Heart right ventricle (tissue), 16 donors: ENCODE data around the gene COL23A1. TPM values are rescaled to one million over a fixed set of nuclear protein-coding genes. Genes with fewer than 3 reads are reported as not detected.

ENCODE experiments used
- ATAC-seq, 8 donors: fragments of 200-7000 bp; cut with Tn5 transposase; one replicate each; pipeline ENCODE4 v1.9.1; 2020; ENCODE audit warnings: mild to moderate bottlenecking in 8 of 8, moderate library complexity in 8 of 8, moderate number of reproducible peaks in 1 of 8
- DNase-seq, 2 donors: peaks; one replicate each; pipeline ENCODE4 v3.0.0-alpha.2; 2020
- H3K27ac ChIP-seq, 10 donors: fragments of 200-600 bp; sonication (generic) in 2 of 10; one replicate each; pipeline versions ENCODE4 v1.5.0 to v1.8.0; 2020 to 2022; ENCODE audit warnings: mild to moderate bottlenecking in 3 of 10
- H3K27me3 ChIP-seq, 7 donors: fragments of 200-600 bp; one replicate each; pipeline ENCODE4 v1.8.0; 2021 to 2022; ENCODE audit warnings: mild to moderate bottlenecking in 2 of 7
- H3K36me3 ChIP-seq, 9 donors: fragments of 200-600 bp; sonication (generic) in 1 of 9; one replicate each; pipeline versions ENCODE4 v1.5.0 to v1.8.0; 2020 to 2022; ENCODE audit warnings: mild to moderate bottlenecking in 2 of 9
- H3K4me1 ChIP-seq, 9 donors: fragments of 200-600 bp; sonication (generic) in 1 of 9; one replicate each; pipeline versions ENCODE4 v1.5.0 to v1.8.0; 2020 to 2022; ENCODE audit warnings: mild to moderate bottlenecking in 4 of 9
- H3K4me3 ChIP-seq, 10 donors: fragments of 200-600 bp; sonication (generic) in 2 of 10; one replicate each; pipeline versions ENCODE4 v1.5.0 to v1.8.0; 2020 to 2022; ENCODE audit warnings: mild to moderate bottlenecking in 7 of 10, moderate library complexity in 2 of 10
- H3K9me3 ChIP-seq, 11 donors: fragments of 200-600 bp in 10 of 11; sonication (generic) in 2 of 11; one replicate each; pipeline versions ENCODE4 v1.5.0 to v1.8.0; 2013 to 2022; ENCODE audit warnings: mild to moderate bottlenecking in 2 of 11, control low read depth in 1 of 11, moderate library complexity in 1 of 11
- CTCF ChIP-seq, 9 donors: fragments of 200-600 bp; sonication (generic) in 2 of 9; IDR thresholded peaks; one replicate each; pipeline versions ENCODE4 v1.5.0 to v1.8.0; 2021 to 2022; ENCODE audit warnings: antibody characterized with exemption in 9 of 9, mild to moderate bottlenecking in 5 of 9, moderate library complexity in 1 of 9
- WGBS, 2 donors: extraction: QIAGEN DNeasy Blood & Tissue Kit; methylation state at CpG; one replicate each; pipeline ENCODE4 v1.1.7; 2013; ENCODE audit warnings: inconsistent platforms in 1 of 2; 5-methylcytosine and 5-hydroxymethylcytosine counted together
- intact Hi-C, 10 donors: fragments of 100-400 bp; cut with DNase I; formaldehyde crosslinking; loops; one replicate each; pipeline versions ENCODE4 v1.11.1 to v1.14.2; 2022
- polyA plus RNA-seq, 2 donors: library from polyadenylated mRNA; stranded (reverse); fragments of 200-250 nt; gene quantifications; one replicate each; pipeline ENCODE4 v1.2.3, GENCODE V29; 2013
- total RNA-seq, 10 donors: library from RNA; stranded (reverse); fragmentation: NEBNext Ultra II Directional in 3 of 10; extraction: Animal tissue kit (Norgen Biotek cat#: 25700) in 3 of 10; gene quantifications; one replicate each; pipeline versions ENCODE4 v1.2.1 to v1.2.4, GENCODE V29; 2021 to 2023
- donor health status: Arrhythmogenic right ventricular cardiomyopathy.
- donor health status: ischemic (EF 13 %, LVEDD 7.1; RV severe dilation, severe dysfunction).
- donor health status: healthy with polysubstance abuse.
- donor health status: DM: no; HTN: yes; CAD: no.
- donor health status: DM: no; HTN: no; CAD: no.
- donor health status: ischemic (EF 25% LVEDD 6.9; RV normal size, moderate dysfunction).
- donor health status: ischemic (EF 25% LVEDD 5.7; RV mildly dilated, moderate dysfunction).
- donor health status: healthy.
- donor health status: DM: yes; HTN: yes; CAD: no.
- donor health status: Ischemic cardiomyopathy.
- donor health status: ischemic (EF 35%, LVEDD 5.7; RV mildly dilated, moderate dysfunction).
- donor health status: nonischemic (EF 11% LVEDD 7.7; RV severe dilation, severe dysfunction).
- donor health status: DM: yes; HTN: yes; CAD: no.
- donor health status: PGD.
- donor health status: ischemic (EF 29% LVEDD 5.4; RV normal size, mild dysfunction).
- donor health status: nonischemic (EF 23%, LVEDD 6.1; RV moderate dilation, normal function).

Gene COL23A1
- total and polyA plus RNA-seq, 12 donors = 8.9 to 29.0 (median 16.2) TPM

GRCh38 chr5:178577376-178577839 lies 12.8 kb downstream of the COL23A1 start:
- Histone ChIP-seq H3K4me3 (peak overlapping the region in 7 of 10 donors; percentile 21 to 48 (median 41)), H3K9me3 (peaks cover 0 to 7% (median 0%) of the 10 kb centered on the region in 11 donors), H3K4me1 (peaks cover 0 to 5% (median 0%) of the 10 kb centered on the region in 9 donors), H3K27ac (peak overlapping the region in 2 of 10 donors; percentile 1 to 33), H3K27me3 (peaks cover 8 to 41% (median 29%) of the 10 kb centered on the region in 7 donors), H3K36me3 (no peaks in the 10 kb centered on the region)
- no peak for TF ChIP-seq CTCF (IDR thresholded peaks at IDR 0.05)
- ATAC-seq = peak in 3 of 8 donors; percentile 33 to 57 (median 42)
- DNase-seq = no peak
- intact Hi-C loops = no loop called here
- WGBS, 2 donors = 35 to 51% methylated on average over 31 of the region's 31 CpGs

GRCh38 chr5:178576591-178577351 lies 13.4 kb downstream of the COL23A1 start:
- H3K4me3 ChIP-seq = peak overlapping the region in 9 of 10 donors; percentile 21 to 48 (median 40)
- DNase-seq = peak in 1 of 2 donors; percentile 34
- TF ChIP-seq CTCF (IDR thresholded peaks at IDR 0.05) = no peak
- peak overlapping the region in 4 of 10 donors; percentile 1 to 35 (median 34) for H3K27ac ChIP-seq
- peaks cover 0 to 8% (median 0%) of the 10 kb centered on the region in 11 donors for H3K9me3 ChIP-seq
- intact Hi-C loops = no loop called here
- H3K4me1 ChIP-seq = peaks cover 0 to 5% (median 0%) of the 10 kb centered on the region in 9 donors
- H3K27me3 ChIP-seq = peaks cover 8 to 41% (median 29%) of the 10 kb centered on the region in 7 donors
- H3K36me3 ChIP-seq = no peaks in the 10 kb centered on the region
- peak in 7 of 8 donors; percentile 40 to 69 (median 50) for ATAC-seq
- WGBS, 2 donors = 5 to 6% methylated on average over 65 to 92 of the region's 92 CpGs

GRCh38 chr5:178573216-178573615 lies 17.0 kb downstream of the COL23A1 start:
- no peak for TF ChIP-seq CTCF (IDR thresholded peaks at IDR 0.05)
- peak; percentile 32 to 66 for DNase-seq
- whole genome bisulfite sequencing, 2 donors = 59 to 68% methylated on average over 7 of the region's 7 CpGs
- Histone ChIP-seq H3K4me3 (no peak overlapping the region), H3K36me3 (no peaks in the 10 kb centered on the region), H3K4me1 (peaks cover 0 to 5% (median 0%) of the 10 kb centered on the region in 9 donors), H3K27me3 (peaks cover 8 to 34% (median 27%) of the 10 kb centered on the region in 7 donors), H3K27ac (no peak overlapping the region), H3K9me3 (peaks cover 0 to 8% (median 0%) of the 10 kb centered on the region in 11 donors)
- peak in 6 of 8 donors; percentile 56 to 96 (median 89) for ATAC-seq
- intact Hi-C loops = no loop called here

- peaks cover 8 to 30% (median 21%) of the 10 kb centered on the region in 7 donors for H3K27me3 ChIP-seq
Measured at GRCh38 chr5:178572617-178573016, 17.6 kb downstream of the COL23A1 start.

More at GRCh38 chr5:178572617-178573016, 17.6 kb downstream of the COL23A1 start:
- TF ChIP-seq CTCF (IDR thresholded peaks at IDR 0.05) = no peak
- Histone ChIP-seq H3K36me3 (no peaks in the 10 kb centered on the region), H3K27ac (no peak overlapping the region), H3K4me1 (peaks cover 0 to 5% (median 0%) of the 10 kb centered on the region in 9 donors), H3K9me3 (peaks cover 0 to 8% (median 0%) of the 10 kb centered on the region in 11 donors), H3K4me3 (no peak overlapping the region)
- no peak for ATAC-seq
- WGBS, 2 donors = 90 to 92% methylated on average over 4 of the region's 4 CpGs
- intact Hi-C loops = no loop called here
- no peak for DNase-seq
